Thymus (tissue), 11 donors: ENCODE measurements around the gene USP47. TPM values are rescaled to one million over a fixed set of nuclear protein-coding genes. Genes with fewer than 3 reads are reported as not detected.

ENCODE experiments used
- DNase-seq, 9 donors: peaks; one replicate each; pipeline ENCODE4 v3.0.0-alpha.2; 2013; ENCODE audit warnings: low spot score in 9 of 9, low read depth in 6 of 9, missing footprints in 1 of 9
- H3K27ac ChIP-seq, 2 donors: one replicate each; pipeline ENCODE4 v1.5.1; 2013; ENCODE audit warnings: control low read depth in 1 of 2, low read depth in 1 of 2, low read length in 1 of 2, mild to moderate bottlenecking in 1 of 2, moderate library complexity in 1 of 2
- H3K27me3 ChIP-seq, 2 donors: one replicate each; pipeline ENCODE4 v1.5.1; 2013; ENCODE audit warnings: low read length in 1 of 2; ENCODE audit not compliant: control insufficient read depth in 2 of 2, insufficient read depth in 1 of 2
- H3K36me3 ChIP-seq, 2 donors: one replicate each; pipeline ENCODE4 v1.5.1; 2013; ENCODE audit warnings: low read length in 1 of 2, mild to moderate bottlenecking in 1 of 2, moderate library complexity in 1 of 2; ENCODE audit not compliant: control insufficient read depth in 2 of 2, insufficient read depth in 2 of 2
- H3K4me1 ChIP-seq, 2 donors: one replicate each; pipeline ENCODE4 v1.5.1; 2013; ENCODE audit warnings: low read length in 2 of 2; ENCODE audit not compliant: control insufficient read depth in 2 of 2, insufficient read depth in 2 of 2
- H3K4me3 ChIP-seq, 2 donors: one replicate each; pipeline ENCODE4 v1.5.1; 2013; ENCODE audit warnings: low read length in 2 of 2, control low read depth in 1 of 2, mild to moderate bottlenecking in 1 of 2
- H3K9me3 ChIP-seq, 2 donors: one replicate each; pipeline ENCODE4 v1.5.1; 2013; ENCODE audit warnings: low read length in 1 of 2, mild to moderate bottlenecking in 1 of 2; ENCODE audit not compliant: control insufficient read depth in 2 of 2, insufficient read depth in 1 of 2
- WGBS: extraction: QIAGEN DNeasy Blood & Tissue Kit; methylation state at CpG from one replicate; pipeline ENCODE4 v1.1.7; 2013; 5-methylcytosine and 5-hydroxymethylcytosine counted together
- polyA plus RNA-seq: library from polyadenylated mRNA; stranded (reverse); fragments of 200-250 nt; gene quantifications from one replicate; pipeline ENCODE4 v1.2.3, GENCODE V29; 2013
- total RNA-seq: library from RNA; stranded (reverse); fragments of 120-200 nt; gene quantifications from one replicate; pipeline ENCODE4 v1.2.4, GENCODE V29; 2013
- donor health status: healthy.

USP47 gene
- total and polyA plus RNA-seq, 2 donors: 40.3 to 56.5 TPM

DNA sequence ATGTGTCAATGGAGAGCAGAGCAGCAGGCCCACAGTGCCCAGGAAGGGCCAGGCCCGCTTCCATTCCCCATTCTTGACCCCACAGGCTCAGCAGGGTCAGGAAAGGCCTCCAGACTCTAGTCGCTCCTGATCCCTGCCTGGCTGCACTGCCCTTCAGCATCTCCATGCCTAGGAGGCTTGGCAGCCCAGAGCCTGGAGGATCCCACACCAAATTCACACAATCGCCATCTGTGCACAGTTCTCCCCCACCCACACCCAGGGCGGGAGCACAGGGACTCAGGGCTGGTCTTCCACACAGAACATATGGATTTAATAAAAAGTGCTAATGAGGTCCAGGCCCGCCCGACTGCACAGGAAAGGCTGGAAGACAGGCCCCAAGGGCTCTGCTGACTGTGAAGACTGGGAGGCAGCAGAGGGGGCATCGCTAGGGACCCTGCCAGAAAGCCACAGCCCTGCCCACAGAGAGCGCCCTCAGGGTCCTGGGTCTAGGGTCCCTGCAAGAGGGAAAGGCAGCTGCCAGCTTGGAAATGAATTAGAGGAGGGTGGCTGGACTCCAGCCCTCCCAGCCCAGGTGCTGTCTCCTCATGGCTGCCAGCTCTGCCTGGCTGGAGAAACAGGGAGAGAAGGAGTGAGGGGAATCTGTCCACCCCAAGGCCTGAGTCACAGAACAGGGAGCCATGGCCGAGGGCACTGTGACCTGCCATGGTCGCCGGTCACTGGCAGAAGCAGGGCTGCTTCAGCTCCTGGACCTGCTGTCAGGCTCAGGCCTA, 126.9 kb downstream of the USP47 start:
- WGBS: 93% methylated on average over 11 of the region's 11 CpGs
- DNase-seq: no peak
- H3K9me3 ChIP-seq: no peaks in the 10 kb centered on the region
- H3K27me3 ChIP-seq: no peaks in the 10 kb centered on the region
- no peak overlapping the region for H3K27ac ChIP-seq
- no peak overlapping the region for H3K4me3 ChIP-seq
- H3K4me1 ChIP-seq: no peaks in the 10 kb centered on the region
- H3K36me3 ChIP-seq: no peaks in the 10 kb centered on the region

DNA sequence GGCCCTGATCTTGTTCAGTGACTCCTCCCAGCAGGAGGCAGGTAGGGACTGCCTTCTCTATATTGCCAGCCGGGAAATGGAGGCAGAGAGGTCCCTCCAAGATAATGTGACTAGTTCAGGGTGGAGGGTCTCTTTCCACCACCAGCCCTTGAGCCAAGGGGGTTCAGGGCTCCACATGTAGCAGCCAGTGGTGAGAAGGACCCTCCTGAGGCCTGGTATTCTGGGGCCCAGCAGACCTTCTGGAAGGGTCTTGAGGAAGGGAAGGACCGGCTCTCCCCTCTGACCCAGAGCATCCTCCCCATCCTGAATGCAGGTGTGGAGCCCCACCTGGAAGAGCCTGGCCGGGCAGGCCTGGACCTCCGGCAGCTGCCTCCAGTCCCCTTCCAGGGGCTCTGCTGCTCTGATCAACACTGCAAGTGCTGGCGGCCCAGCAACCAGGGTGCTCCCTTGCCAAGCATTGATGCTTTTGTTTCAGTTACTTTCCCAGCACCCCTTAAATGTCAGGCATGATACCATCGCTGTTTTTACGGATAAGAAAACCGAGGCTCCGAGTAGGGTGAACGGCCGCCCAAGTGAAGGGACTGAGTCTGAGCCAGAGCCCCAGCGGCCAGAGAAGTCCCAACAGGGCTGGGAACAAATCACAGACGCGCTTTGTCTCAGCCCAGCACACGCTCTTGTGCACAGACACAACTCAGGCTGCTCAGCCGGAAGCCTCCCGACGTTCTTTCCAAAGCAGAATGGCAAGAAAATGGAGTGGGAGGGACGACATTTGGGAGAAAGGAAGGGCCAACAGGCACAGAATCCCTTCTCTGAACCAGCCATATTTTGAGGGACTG, 127.8 kb downstream of the USP47 start:
- DNase-seq: no peak
- no peak overlapping the region for H3K4me3 ChIP-seq

GRCh38 chr11:11970556-11970955, 128.8 kb downstream of the USP47 start:
- no peak for DNase-seq
- Histone ChIP-seq H3K4me1 (no peaks in the 10 kb centered on the region), H3K36me3 (no peaks in the 10 kb centered on the region), H3K9me3 (no peaks in the 10 kb centered on the region), H3K27me3 (no peaks in the 10 kb centered on the region), H3K4me3 (no peak overlapping the region), H3K27ac (no peak overlapping the region)
- WGBS: 72% methylated on average over 2 of the region's 2 CpGs

More for the DNA sequence above, 127.8 kb downstream of the USP47 start:
- Histone ChIP-seq H3K27ac (no peak overlapping the region), H3K27me3 (no peaks in the 10 kb centered on the region), H3K36me3 (no peaks in the 10 kb centered on the region), H3K9me3 (no peaks in the 10 kb centered on the region), H3K4me1 (no peaks in the 10 kb centered on the region)
- 97% methylated on average over 19 of the region's 19 CpGs for WGBS

- Histone ChIP-seq H3K9me3 (no peaks in the 10 kb centered on the region), H3K27me3 (no peaks in the 10 kb centered on the region), H3K4me3 (no peak overlapping the region), H3K36me3 (no peaks in the 10 kb centered on the region), H3K27ac (no peak overlapping the region), H3K4me1 (no peaks in the 10 kb centered on the region)
- no peak for DNase-seq
- 93% methylated on average over 5 of the region's 5 CpGs for WGBS
These were observed 130.3 kb downstream of the USP47 start for GRCh38 chr11:11971906-11972547.

DNA sequence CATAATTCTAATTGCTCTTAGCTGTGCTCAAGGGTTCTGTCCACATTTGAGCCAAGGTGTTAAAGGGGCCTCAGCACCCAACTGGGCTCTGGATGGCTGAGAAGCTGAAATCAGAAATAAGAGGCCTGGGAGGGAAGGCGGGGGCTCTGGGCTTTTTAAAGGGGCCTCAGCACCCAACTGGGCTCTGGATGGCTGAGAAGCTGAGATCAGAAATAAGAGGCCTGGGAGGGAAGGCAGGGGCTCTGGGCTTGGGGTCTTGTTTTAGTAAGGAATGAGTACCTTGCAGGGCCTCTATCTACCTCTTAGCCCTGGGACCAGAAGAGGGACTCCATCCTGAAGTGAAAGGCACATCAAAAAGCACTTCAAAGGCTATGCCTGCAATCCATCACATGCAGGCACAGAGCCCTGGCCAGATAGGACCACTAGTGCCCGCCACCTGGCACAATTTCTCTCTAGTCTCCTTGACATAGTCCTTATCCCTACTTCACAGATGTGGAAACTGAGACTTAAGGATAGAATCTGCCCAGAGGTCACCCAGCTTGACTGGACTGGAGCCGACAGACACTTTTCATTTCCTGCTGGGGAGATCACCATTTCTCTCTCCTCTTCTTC, 131.1 kb downstream of the USP47 start:
- no peak for DNase-seq
- no peaks in the 10 kb centered on the region for H3K27me3 ChIP-seq
- 97% methylated on average over 3 of the region's 3 CpGs for WGBS
- no peaks in the 10 kb centered on the region for H3K36me3 ChIP-seq
- no peak overlapping the region for H3K4me3 ChIP-seq
- H3K9me3 ChIP-seq: no peaks in the 10 kb centered on the region
- no peaks in the 10 kb centered on the region for H3K4me1 ChIP-seq
- no peak overlapping the region for H3K27ac ChIP-seq

DNA sequence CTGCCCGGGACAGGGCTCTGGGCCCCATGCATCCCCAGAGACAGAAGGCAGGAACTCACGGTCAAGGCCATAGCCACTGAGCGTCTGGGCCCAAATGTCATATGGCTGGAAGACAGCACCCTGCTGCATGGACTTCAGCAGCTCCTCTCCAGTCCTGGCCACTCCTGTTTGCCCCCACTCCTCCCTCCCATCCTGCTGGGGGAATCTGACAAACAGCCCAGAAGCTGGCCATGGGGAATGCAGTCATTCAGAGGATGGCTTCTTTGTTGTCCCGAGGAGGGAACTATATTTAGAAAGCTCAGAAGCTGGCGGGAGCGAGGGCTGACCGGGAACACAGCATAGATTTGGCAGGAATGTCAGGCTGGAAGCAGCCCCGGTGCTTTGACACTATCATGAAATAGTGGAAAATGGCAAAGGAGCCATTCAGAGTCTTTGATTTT, 131.6 kb downstream of the USP47 start:
- Histone ChIP-seq H3K36me3 (no peaks in the 10 kb centered on the region), H3K4me1 (no peaks in the 10 kb centered on the region), H3K27ac (no peak overlapping the region), H3K4me3 (no peak overlapping the region), H3K9me3 (no peaks in the 10 kb centered on the region), H3K27me3 (no peaks in the 10 kb centered on the region)
- DNase-seq: no peak
- WGBS: 93% methylated on average over 8 of the region's 8 CpGs

DNA sequence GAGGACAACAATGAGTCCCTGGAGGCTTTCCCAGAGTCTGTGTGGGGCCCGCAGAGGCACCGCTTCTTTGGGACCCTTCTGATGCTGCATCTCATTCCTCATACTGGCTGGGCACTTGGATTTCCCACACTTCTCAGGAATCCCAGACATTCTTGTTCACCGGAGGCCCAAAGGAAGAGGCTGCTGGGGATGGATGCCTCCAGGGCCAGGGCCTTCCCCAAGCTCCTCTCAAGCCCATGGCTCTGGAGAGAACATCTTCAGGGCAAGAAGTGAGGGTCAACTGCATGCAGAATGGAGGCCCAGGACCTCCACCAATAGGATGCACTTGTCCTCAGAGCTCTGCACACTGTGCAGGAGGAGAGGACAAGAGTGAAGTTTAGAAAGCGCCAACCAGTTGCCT, 132.1 kb downstream of the USP47 start:
- H3K4me1 ChIP-seq: no peaks in the 10 kb centered on the region
- WGBS: 97% methylated on average over 4 of the region's 4 CpGs
- no peak for DNase-seq

DNA sequence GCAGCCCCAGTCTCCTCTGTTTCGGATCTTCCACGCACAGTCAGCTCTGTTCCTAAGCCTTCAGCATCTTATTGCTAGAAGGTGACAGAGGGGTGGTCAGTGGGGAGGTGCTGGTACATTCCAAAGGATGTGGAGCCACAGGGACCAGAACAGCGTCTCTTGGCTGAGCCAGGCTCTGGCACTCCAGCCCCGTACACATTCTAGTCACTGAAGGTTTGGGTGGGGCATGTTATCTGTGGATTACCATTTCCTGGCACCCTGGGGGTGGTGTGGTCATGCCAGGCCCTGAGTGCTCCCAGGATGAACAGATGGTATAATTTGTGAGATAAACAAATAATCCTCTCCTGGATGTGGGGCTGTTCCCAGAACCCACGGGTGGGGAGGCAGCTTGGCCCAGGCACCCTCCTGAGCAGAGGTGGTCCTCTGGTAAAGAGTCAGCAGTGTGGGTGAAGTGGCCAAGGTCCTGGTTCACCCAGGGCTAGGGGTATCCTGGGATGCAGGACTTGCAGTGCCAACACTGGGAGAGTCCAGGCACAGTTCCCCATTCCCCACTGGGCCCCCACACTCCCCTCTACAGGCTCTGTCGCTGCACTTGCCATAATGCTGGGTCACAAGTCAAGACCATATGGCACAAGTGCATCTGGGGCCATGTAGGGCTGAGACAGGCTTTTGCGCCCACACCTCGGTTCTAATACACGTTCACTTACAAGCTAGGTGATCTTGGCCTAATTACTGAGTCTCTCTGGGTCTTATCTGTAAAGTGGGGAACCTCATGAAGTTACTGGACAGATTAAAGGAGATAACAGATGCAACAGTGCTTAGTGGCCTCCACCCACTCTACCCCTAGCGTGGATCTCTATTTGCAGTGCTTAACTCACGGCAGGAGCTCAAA, 133.7 kb downstream of the USP47 start:
- no peak overlapping the region for H3K27ac ChIP-seq
- no peak for DNase-seq

More for the DNA sequence above, 132.1 kb downstream of the USP47 start:
- Histone ChIP-seq H3K36me3 (no peaks in the 10 kb centered on the region), H3K27ac (no peak overlapping the region), H3K4me3 (no peak overlapping the region), H3K9me3 (no peaks in the 10 kb centered on the region), H3K27me3 (no peaks in the 10 kb centered on the region)

More for the DNA sequence above, 133.7 kb downstream of the USP47 start:
- Histone ChIP-seq H3K27me3 (no peaks in the 10 kb centered on the region), H3K4me3 (no peak overlapping the region), H3K4me1 (no peaks in the 10 kb centered on the region), H3K9me3 (no peaks in the 10 kb centered on the region), H3K36me3 (no peaks in the 10 kb centered on the region)
- WGBS: 91% methylated on average over 11 of the region's 11 CpGs
